ENCODE results near the gene DAPK1.

DAPK1 gene

GRCh38 chr9:87710443-87710842 is 212.8 kb downstream of the DAPK1 start:
- TF ChIP-seq CTCF (IDR thresholded peaks at IDR 0.05; ENCODE audit: low read depth, low read length, poor library complexity, severe bottlenecking): no peak
- TF ChIP-seq EZH2phosphoT487 (IDR thresholded peaks at IDR 0.05; ENCODE audit: borderline replicate concordance, low read length): no peak
- no peaks in the 10 kb centered on the region for H3K36me3 ChIP-seq (ENCODE audit: control insufficient read depth, low read length)
- H3F3A ChIP-seq (ENCODE audit: control insufficient read depth, insufficient read depth): no peaks in the 10 kb centered on the region
- no peak overlapping the region for H3K27ac ChIP-seq (ENCODE audit: low read depth, low read length)
- no peaks in the 10 kb centered on the region for H3K4me1 ChIP-seq (ENCODE audit: control insufficient read depth, low read length)
- no peaks in the 10 kb centered on the region for H3K9me3 ChIP-seq (ENCODE audit: control insufficient read depth, insufficient read depth, low read length)
- no peaks in the 10 kb centered on the region for H3K27me3 ChIP-seq (ENCODE audit: control insufficient read depth, low read length)
- H3K9me2 ChIP-seq (replicated peaks; ENCODE audit: control insufficient read depth, low read length): no peaks in the 10 kb centered on the region
- H3K4me3 ChIP-seq (ENCODE audit: low read length): no peak overlapping the region
- H3K4me2 ChIP-seq (ENCODE audit: low read length): no peak overlapping the region
- no peaks in the 10 kb centered on the region for H3K79me2 ChIP-seq (ENCODE audit: control insufficient read depth, low read length)
- H4K20me1 ChIP-seq (ENCODE audit: control insufficient read depth, insufficient read depth, low read depth, low read length): no peaks in the 10 kb centered on the region

GRCh38 chr9:87711857-87712800 is 214.5 kb downstream of the DAPK1 start:
- H3K9me2 ChIP-seq (replicated peaks; ENCODE audit: control insufficient read depth, low read length): no peaks in the 10 kb centered on the region
- H3K79me2 ChIP-seq (ENCODE audit: control insufficient read depth, low read length): no peaks in the 10 kb centered on the region
- H3K9me3 ChIP-seq (ENCODE audit: control insufficient read depth, insufficient read depth, low read length): no peaks in the 10 kb centered on the region
- H3K27ac ChIP-seq (ENCODE audit: low read depth, low read length): no peak overlapping the region
- no peaks in the 10 kb centered on the region for H3K36me3 ChIP-seq (ENCODE audit: control insufficient read depth, low read length)
- H4K20me1 ChIP-seq (ENCODE audit: control insufficient read depth, insufficient read depth, low read depth, low read length): no peaks in the 10 kb centered on the region
- TF ChIP-seq CTCF (IDR thresholded peaks at IDR 0.05; ENCODE audit: low read depth, low read length, poor library complexity, severe bottlenecking) (no peak), EZH2phosphoT487 (IDR thresholded peaks at IDR 0.05; ENCODE audit: borderline replicate concordance, low read length) (no peak)
- no peaks in the 10 kb centered on the region for H3F3A ChIP-seq (ENCODE audit: control insufficient read depth, insufficient read depth)
- H3K4me1 ChIP-seq (ENCODE audit: control insufficient read depth, low read length): no peaks in the 10 kb centered on the region
- no peaks in the 10 kb centered on the region for H3K27me3 ChIP-seq (ENCODE audit: control insufficient read depth, low read length)
- no peak overlapping the region for H3K4me2 ChIP-seq (ENCODE audit: low read length)
- no peak overlapping the region for H3K4me3 ChIP-seq (ENCODE audit: low read length)

- Histone ChIP-seq H4K20me1 (ENCODE audit: control insufficient read depth, insufficient read depth, low read depth, low read length) (no peaks in the 10 kb centered on the region), H3K9me2 (replicated peaks; ENCODE audit: control insufficient read depth, low read length) (no peaks in the 10 kb centered on the region), H3K9me3 (ENCODE audit: control insufficient read depth, insufficient read depth, low read length) (no peaks in the 10 kb centered on the region), H3K27me3 (ENCODE audit: control insufficient read depth, low read length) (no peaks in the 10 kb centered on the region), H3K4me2 (ENCODE audit: low read length) (no peak overlapping the region), H3K27ac (ENCODE audit: low read depth, low read length) (no peak overlapping the region), H3K79me2 (ENCODE audit: control insufficient read depth, low read length) (no peaks in the 10 kb centered on the region), H3F3A (ENCODE audit: control insufficient read depth, insufficient read depth) (no peaks in the 10 kb centered on the region), H3K36me3 (ENCODE audit: control insufficient read depth, low read length) (no peaks in the 10 kb centered on the region), H3K4me3 (ENCODE audit: low read length) (no peak overlapping the region), H3K4me1 (ENCODE audit: control insufficient read depth, low read length) (no peaks in the 10 kb centered on the region)
- TF ChIP-seq CTCF (IDR thresholded peaks at IDR 0.05; ENCODE audit: low read depth, low read length, poor library complexity, severe bottlenecking) (no peak), EZH2phosphoT487 (IDR thresholded peaks at IDR 0.05; ENCODE audit: borderline replicate concordance, low read length) (no peak)
Measured at GRCh38 chr9:87712801-87713277, 215.2 kb downstream of the DAPK1 start.
